H1 (cell line): ENCODE results near the gene MRE11. TPM values are rescaled to one million over a fixed set of nuclear protein-coding genes. Genes with fewer than 3 reads are reported as not detected.

Experiments
- ATF3 ChIP-seq: IDR thresholded peaks from 2 replicates; pipeline ENCODE4 v1.6.1; 2011; ENCODE audit warnings: low read depth, mild to moderate bottlenecking, low read length; ENCODE audit not compliant: insufficient read depth
- BACH1 ChIP-seq: IDR thresholded peaks from 2 replicates; pipeline ENCODE4 v1.6.1; 2012; ENCODE audit warnings: low read length, improper control_type of control experiment
- BRCA1 ChIP-seq: IDR thresholded peaks from 2 replicates; pipeline ENCODE4 v1.6.1; 2012; ENCODE audit warnings: low read depth, low read length, improper control_type of control experiment
- CEBPB ChIP-seq: IDR thresholded peaks from 2 replicates; pipeline ENCODE4 v1.6.1; 2012; ENCODE audit warnings: low read depth, low read length
- E2F6 ChIP-seq: IDR thresholded peaks from 2 replicates; pipeline ENCODE4 v1.6.1; 2012; ENCODE audit warnings: inconsistent platforms
- FOSL1 ChIP-seq: IDR thresholded peaks from 2 replicates; pipeline ENCODE4 v1.6.1; 2011; ENCODE audit warnings: mild to moderate bottlenecking, low read depth, low read length, moderate library complexity; ENCODE audit not compliant: insufficient read depth
- GABPA ChIP-seq: IDR thresholded peaks from 2 replicates; pipeline ENCODE4 v1.6.1; 2011; ENCODE audit warnings: mild to moderate bottlenecking, low read length, moderate library complexity, borderline replicate concordance; ENCODE audit not compliant: insufficient read depth
- JUN ChIP-seq: IDR thresholded peaks from 2 replicates; pipeline ENCODE4 v1.6.1; 2011; ENCODE audit warnings: low read depth, mild to moderate bottlenecking, improper control_type of control experiment, low read length
- MAX ChIP-seq: IDR thresholded peaks from 2 replicates; pipeline ENCODE4 v1.6.1; 2012; ENCODE audit warnings: inconsistent platforms
- NANOG ChIP-seq: IDR thresholded peaks from 2 replicates; pipeline ENCODE4 v1.6.1; 2011; ENCODE audit warnings: low read length, low read depth, mild to moderate bottlenecking, inconsistent platforms; ENCODE audit not compliant: insufficient read depth, poor library complexity, severe bottlenecking
- PHF8 ChIP-seq: fragments of 200-600 bp; sonication (generic); conservative IDR thresholded peaks from 2 replicates; pipeline ENCODE4 v1.7.1; 2012; ENCODE audit warnings: low read depth, mild to moderate bottlenecking, inconsistent platforms, low read length, moderate library complexity
- POLR2AphosphoS5 ChIP-seq: IDR thresholded peaks from 2 replicates; pipeline ENCODE4 v1.6.1; 2011; ENCODE audit warnings: low read depth, low read length
- POU5F1 ChIP-seq: IDR thresholded peaks from 2 replicates; pipeline ENCODE4 v1.6.1; 2011; ENCODE audit warnings: low read depth, mild to moderate bottlenecking, low read length, moderate library complexity
- RAD21 ChIP-seq, 2 experiments: IDR thresholded peaks in 1 of 2; conservative IDR thresholded peaks in 1 of 2; 2 replicates each; pipeline ENCODE4 v1.6.1; 2011; ENCODE audit warnings: low read depth in 2 of 2, low read length in 2 of 2, improper control_type of control experiment in 1 of 2, inconsistent platforms in 1 of 2, mild to moderate bottlenecking in 1 of 2, moderate library complexity in 1 of 2
- SIRT6 ChIP-seq: IDR thresholded peaks from one replicate; pipeline ENCODE4 v1.7.1; 2012; ENCODE audit warnings: low read length, inconsistent platforms
- SP2 ChIP-seq: IDR thresholded peaks from 2 replicates; pipeline ENCODE4 v1.6.1; 2012; ENCODE audit warnings: mild to moderate bottlenecking, low read length, inconsistent platforms
- SRF ChIP-seq: IDR thresholded peaks from 2 replicates; pipeline ENCODE4 v1.6.1; 2011; ENCODE audit warnings: mild to moderate bottlenecking, low read depth, low read length, moderate library complexity
- SUZ12 ChIP-seq: fragments of 200-600 bp; sonication (generic); IDR thresholded peaks from 2 replicates; pipeline ENCODE4 v1.6.1; 2012; ENCODE audit warnings: mild to moderate bottlenecking, inconsistent platforms, low read length, moderate library complexity, mixed read lengths
- TAF7 ChIP-seq: optimal IDR thresholded peaks from 2 replicates; pipeline ENCODE3; 2011; ENCODE audit warnings: low read depth, mild to moderate bottlenecking, inconsistent platforms, low read length, moderate library complexity, borderline replicate concordance
- TEAD4 ChIP-seq: IDR thresholded peaks from 2 replicates; pipeline ENCODE4 v1.6.1; 2012; ENCODE audit warnings: low read depth, low read length, inconsistent platforms, mixed read lengths
- polyA plus RNA-seq, 7 experiments: library from polyadenylated mRNA; depleted of rRNA in 3 of 7; stranded (reverse) in 5 of 7; unstranded in 2 of 7; fragments of >200 nt in 5 of 7; fragments of 200-250 nt in 2 of 7; gene quantifications; 1 replicate in 5 of 7; 2 replicates in 1 of 7; 4 replicates in 1 of 7; pipeline versions ENCODE4 v1.2.1 to v1.2.3, GENCODE V29; 2011 to 2013; ENCODE audit warnings: missing spikeins in 2 of 7, mixed read lengths in 2 of 7
- total RNA-seq: library from RNA; stranded (reverse); fragmentation: NEBNext Ultra II Directional; extraction: Animal tissue kit (Norgen Biotek cat#: 25700); gene quantifications from 2 replicates; pipeline ENCODE4 v1.2.1, GENCODE V29; 2021
- TF ChIP-seq, protein P1 (sequence below): IDR thresholded peaks from 2 replicates; pipeline ENCODE4 v1.6.1; 2012; ENCODE audit warnings: low read length, inconsistent platforms

MRE11 gene
- total and polyA plus RNA-seq, 2 of the 8 experiments (the other 6 are each of a cell fraction or from before 2014, with no cell fraction given): 7.2 to 43.4 TPM

GRCh38 chr11:94493281-94494125 lies at the start of gene MRE11, which contains the start of gene ANKRD49 (continued):
- no peak for TF ChIP-seq GABPA
- TF ChIP-seq JUN: no peak
- TF ChIP-seq, protein P1, sequence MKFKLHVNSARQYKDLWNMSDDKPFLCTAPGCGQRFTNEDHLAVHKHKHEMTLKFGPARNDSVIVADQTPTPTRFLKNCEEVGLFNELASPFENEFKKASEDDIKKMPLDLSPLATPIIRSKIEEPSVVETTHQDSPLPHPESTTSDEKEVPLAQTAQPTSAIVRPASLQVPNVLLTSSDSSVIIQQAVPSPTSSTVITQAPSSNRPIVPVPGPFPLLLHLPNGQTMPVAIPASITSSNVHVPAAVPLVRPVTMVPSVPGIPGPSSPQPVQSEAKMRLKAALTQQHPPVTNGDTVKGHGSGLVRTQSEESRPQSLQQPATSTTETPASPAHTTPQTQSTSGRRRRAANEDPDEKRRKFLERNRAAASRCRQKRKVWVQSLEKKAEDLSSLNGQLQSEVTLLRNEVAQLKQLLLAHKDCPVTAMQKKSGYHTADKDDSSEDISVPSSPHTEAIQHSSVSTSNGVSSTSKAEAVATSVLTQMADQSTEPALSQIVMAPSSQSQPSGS: peak; percentile 64; the same call in 1 of the 2 replicates
- no peak for TF ChIP-seq SRF
- peak; percentile 86 for TF ChIP-seq E2F6
- no peak for TF ChIP-seq SP2
- peak; percentile 3 for TF ChIP-seq NANOG
- peak; percentile 36 for TF ChIP-seq TAF7
- TF ChIP-seq TEAD4: peak; percentile 86
- peak; percentile 71 for TF ChIP-seq BRCA1
- TF ChIP-seq PHF8: peak; percentile 84
- TF ChIP-seq FOSL1: no peak
- TF ChIP-seq CEBPB: no peak
- no peak for TF ChIP-seq SIRT6
- peak; percentile 90 for TF ChIP-seq MAX
- no peak for TF ChIP-seq SUZ12
- no peak for TF ChIP-seq POU5F1
- TF ChIP-seq POLR2AphosphoS5: peak; percentile 51
- TF ChIP-seq ATF3: no peak
- no peak for TF ChIP-seq BACH1
- no peak for TF ChIP-seq RAD21 (IDR thresholded peaks at IDR 0.05 in 1 of 2, conservative IDR thresholded peaks at IDR 0.05 in 1 of 2; ENCODE audit: low read depth in 2 of 2, low read length in 2 of 2)
